ENCODE results near the gene NUDT1. TPM values are rescaled to one million over a fixed set of nuclear protein-coding genes. Genes with fewer than 3 reads are reported as not detected.

NUDT1 gene
- total and polyA plus RNA-seq, 2 experiments from 2014 or later = 54.5 to 163 TPM

DNA sequence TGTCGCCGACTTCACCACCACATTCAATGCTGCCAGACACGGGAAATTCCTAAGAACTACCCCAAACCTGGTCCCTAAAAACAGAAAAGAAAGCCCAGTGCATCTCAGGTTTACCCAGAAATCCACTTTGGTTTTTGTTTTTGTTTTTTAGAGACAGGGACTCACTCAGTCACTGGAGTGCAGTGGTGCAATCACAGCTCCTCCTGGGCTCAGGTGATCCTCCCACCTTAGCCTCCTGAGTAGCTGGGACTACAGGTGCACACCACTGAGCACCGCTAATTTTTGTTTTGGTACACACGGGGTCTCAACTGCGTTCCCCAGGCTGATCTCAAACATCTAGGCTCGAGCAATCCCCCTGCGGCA lies 32.1 kb upstream of the NUDT1 start:
- Histone ChIP-seq H3K4me3 (no peak overlapping the region), H3K79me2 (replicated peaks; ENCODE audit: insufficient read depth) (peaks cover 6% of the 10 kb centered on the region; the same call in 1 of the 2 replicates), H3K27ac (ENCODE audit: low read depth) (no peak overlapping the region; the same call in 1 of the 2 replicates), H3K4me1 (ENCODE audit: insufficient read depth) (no peaks in the 10 kb centered on the region), H4K20me1 (replicated peaks; ENCODE audit: insufficient read depth) (peaks cover 6% of the 10 kb centered on the region; the same call in 1 of the 2 replicates), H2AFZ (no peak overlapping the region), H3K9me2 (ENCODE audit: insufficient read depth) (no peaks in the 10 kb centered on the region), H3K4me2 (no peak overlapping the region), H3F3A (replicated peaks; ENCODE audit: low read depth) (no peaks in the 10 kb centered on the region), H3K27me3 (ENCODE audit: insufficient read depth) (no peaks in the 10 kb centered on the region), H3K36me3 (ENCODE audit: insufficient read depth) (peaks cover 11% of the 10 kb centered on the region)
- DNase-seq (ENCODE audit: low spot score) = no peak
- TF ChIP-seq STAT1 (IDR thresholded peaks at IDR 0.05; ENCODE audit: unreplicated experiment) (no peak), NANOG (IDR thresholded peaks at IDR 0.05; ENCODE audit: borderline replicate concordance) (no peak), CTCF (conservative IDR thresholded peaks at IDR 0.05; ENCODE audit: low read depth in 2 of 2) (no peak), ZNF331 (CRISPR knock-in tag; IDR thresholded peaks at IDR 0.05; ENCODE audit: low read depth) (no peak), EZH2 (IDR thresholded peaks at IDR 0.05; ENCODE audit: low read depth, unreplicated experiment) (no peak), POLR2AphosphoS5 (IDR thresholded peaks at IDR 0.05; ENCODE audit: low read depth) (no peak), ZNF462 (CRISPR knock-in tag; IDR thresholded peaks at IDR 0.05) (no peak), EZH2phosphoT487 (IDR thresholded peaks at IDR 0.05; ENCODE audit: unreplicated experiment) (no peak), JUNB (IDR thresholded peaks at IDR 0.05; ENCODE audit: unreplicated experiment) (no peak), CREB1 (CRISPR knock-in tag; IDR thresholded peaks at IDR 0.05; ENCODE audit: low read depth) (no peak), ZNF114 (CRISPR knock-in tag; IDR thresholded peaks at IDR 0.05) (no peak)
- TF ChIP-seq, protein P1, sequence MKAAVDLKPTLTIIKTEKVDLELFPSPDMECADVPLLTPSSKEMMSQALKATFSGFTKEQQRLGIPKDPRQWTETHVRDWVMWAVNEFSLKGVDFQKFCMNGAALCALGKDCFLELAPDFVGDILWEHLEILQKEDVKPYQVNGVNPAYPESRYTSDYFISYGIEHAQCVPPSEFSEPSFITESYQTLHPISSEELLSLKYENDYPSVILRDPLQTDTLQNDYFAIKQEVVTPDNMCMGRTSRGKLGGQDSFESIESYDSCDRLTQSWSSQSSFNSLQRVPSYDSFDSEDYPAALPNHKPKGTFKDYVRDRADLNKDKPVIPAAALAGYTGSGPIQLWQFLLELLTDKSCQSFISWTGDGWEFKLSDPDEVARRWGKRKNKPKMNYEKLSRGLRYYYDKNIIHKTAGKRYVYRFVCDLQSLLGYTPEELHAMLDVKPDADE (IDR thresholded peaks at IDR 0.05) = no peak
- TF ChIP-seq, protein P2, sequence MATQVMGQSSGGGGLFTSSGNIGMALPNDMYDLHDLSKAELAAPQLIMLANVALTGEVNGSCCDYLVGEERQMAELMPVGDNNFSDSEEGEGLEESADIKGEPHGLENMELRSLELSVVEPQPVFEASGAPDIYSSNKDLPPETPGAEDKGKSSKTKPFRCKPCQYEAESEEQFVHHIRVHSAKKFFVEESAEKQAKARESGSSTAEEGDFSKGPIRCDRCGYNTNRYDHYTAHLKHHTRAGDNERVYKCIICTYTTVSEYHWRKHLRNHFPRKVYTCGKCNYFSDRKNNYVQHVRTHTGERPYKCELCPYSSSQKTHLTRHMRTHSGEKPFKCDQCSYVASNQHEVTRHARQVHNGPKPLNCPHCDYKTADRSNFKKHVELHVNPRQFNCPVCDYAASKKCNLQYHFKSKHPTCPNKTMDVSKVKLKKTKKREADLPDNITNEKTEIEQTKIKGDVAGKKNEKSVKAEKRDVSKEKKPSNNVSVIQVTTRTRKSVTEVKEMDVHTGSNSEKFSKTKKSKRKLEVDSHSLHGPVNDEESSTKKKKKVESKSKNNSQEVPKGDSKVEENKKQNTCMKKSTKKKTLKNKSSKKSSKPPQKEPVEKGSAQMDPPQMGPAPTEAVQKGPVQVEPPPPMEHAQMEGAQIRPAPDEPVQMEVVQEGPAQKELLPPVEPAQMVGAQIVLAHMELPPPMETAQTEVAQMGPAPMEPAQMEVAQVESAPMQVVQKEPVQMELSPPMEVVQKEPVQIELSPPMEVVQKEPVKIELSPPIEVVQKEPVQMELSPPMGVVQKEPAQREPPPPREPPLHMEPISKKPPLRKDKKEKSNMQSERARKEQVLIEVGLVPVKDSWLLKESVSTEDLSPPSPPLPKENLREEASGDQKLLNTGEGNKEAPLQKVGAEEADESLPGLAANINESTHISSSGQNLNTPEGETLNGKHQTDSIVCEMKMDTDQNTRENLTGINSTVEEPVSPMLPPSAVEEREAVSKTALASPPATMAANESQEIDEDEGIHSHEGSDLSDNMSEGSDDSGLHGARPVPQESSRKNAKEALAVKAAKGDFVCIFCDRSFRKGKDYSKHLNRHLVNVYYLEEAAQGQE (IDR thresholded peaks at IDR 0.05; ENCODE audit: unreplicated experiment) = no peak
- Mint-ChIP-seq H3K4me3 (no peak overlapping the region), H3K27ac (no peak overlapping the region), H3K9me3 (no peaks in the 10 kb centered on the region), H3K36me3 (ENCODE audit: low read depth) (peaks cover 69% of the 10 kb centered on the region), H3K4me1 (no peaks in the 10 kb centered on the region), H3K27me3 (ENCODE audit: insufficient read depth, low read depth, poor library complexity) (peaks cover 2% of the 10 kb centered on the region)
- ATAC-seq = no peak

Measured in GM23338 (cell line).